GM19193 (cell line): ENCODE data around the gene CRB3.

Experiments
- POLR2A ChIP-seq: IDR thresholded peaks from 4 replicates; pipeline ENCODE4 v1.6.1; 2011; ENCODE audit not compliant: insufficient read depth, insufficient read length; ENCODE audit errors: extremely low read depth

The CRB3 gene

GRCh38 chr19:6475321-6476108 is 11.4 kb downstream of the CRB3 start:
- TF ChIP-seq POLR2A: no peak

- TF ChIP-seq POLR2A: no peak
These were observed 12.3 kb downstream of the CRB3 start for GRCh38 chr19:6476155-6476895.

GRCh38 chr19:6476896-6477431 is 12.9 kb downstream of the CRB3 start:
- no peak for TF ChIP-seq POLR2A

- TF ChIP-seq POLR2A: no peak
These were observed 14.7 kb downstream of the CRB3 start for GRCh38 chr19:6478815-6479214.

GRCh38 chr19:6479836-6480398 is 15.8 kb downstream of the CRB3 start:
- no peak for TF ChIP-seq POLR2A

DNA sequence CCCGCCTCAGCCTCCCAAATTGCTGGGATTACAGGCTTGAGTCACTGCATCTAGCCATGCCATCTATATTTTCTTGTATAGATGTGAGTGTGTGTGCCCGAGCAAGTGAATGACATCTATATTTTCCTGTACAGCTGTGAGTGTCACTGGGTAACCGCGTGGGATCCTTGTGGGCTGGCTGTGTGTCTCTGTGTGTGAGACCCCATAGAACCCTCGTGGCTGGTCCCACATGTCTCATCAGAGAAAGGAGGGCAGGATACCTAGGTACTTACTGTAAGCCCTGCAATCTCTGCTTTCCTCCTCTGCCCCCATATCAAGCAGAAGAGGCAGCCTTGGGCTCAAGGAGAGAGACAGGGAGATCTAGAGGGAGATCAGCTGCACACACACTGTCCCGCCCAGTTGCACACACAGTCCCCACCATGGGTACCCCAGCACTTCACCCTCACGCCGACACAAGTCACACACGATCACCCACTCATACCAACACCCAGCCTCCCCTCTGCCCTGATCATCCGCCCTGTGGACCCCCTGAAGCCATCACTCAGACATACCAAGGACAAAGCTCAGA is 16.9 kb downstream of the CRB3 start:
- no peak for TF ChIP-seq POLR2A

- TF ChIP-seq POLR2A: peak; percentile 82
These were observed 17.7 kb downstream of the CRB3 start, which contains the start of gene DENND1C for GRCh38 chr19:6481541-6482342. DENND1C (minus strand) TSS chr19:6481787; CDS start chr19:6481695, 92 bp downstream.

DNA sequence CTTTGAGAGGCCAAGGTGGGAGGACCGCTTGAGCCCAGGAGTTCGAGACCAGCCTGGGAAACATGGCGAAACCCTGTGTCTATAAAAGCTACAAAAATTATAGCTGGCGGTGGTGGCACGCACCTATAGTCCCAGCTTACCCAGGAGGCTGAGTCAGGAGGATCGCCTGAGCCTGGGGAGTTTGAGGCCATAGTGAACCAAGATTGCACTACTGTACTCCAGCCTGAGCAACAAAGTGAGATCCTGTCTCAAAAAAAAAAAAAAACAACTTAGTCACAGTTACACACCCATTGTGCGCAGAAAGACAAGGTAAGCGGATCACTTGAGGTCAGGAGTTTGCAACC is 18.2 kb downstream of the CRB3 start:
- TF ChIP-seq POLR2A: no peak

GRCh38 chr19:6483235-6483634 is 19.2 kb downstream of the CRB3 start:
- TF ChIP-seq POLR2A: no peak

DNA sequence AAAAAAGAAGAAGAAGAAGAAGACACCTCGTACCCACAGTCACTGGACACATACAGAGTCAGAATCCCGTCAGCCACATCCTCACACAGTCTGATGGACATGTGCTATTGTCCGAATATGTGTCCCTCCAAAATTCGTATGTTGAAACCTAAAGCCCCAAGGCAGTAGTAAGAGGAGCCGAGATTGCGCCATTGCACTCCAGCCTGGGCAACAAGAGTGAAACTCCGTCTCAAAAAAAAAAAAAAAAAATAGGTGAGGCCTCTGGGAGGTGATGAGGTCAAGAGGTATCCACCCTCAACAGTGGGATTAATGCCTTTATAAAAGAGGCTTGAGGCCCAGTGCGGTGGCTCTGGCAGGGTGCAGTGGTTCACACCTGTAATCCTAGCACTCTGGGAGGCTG is 20.2 kb downstream of the CRB3 start:
- no peak for TF ChIP-seq POLR2A

DNA sequence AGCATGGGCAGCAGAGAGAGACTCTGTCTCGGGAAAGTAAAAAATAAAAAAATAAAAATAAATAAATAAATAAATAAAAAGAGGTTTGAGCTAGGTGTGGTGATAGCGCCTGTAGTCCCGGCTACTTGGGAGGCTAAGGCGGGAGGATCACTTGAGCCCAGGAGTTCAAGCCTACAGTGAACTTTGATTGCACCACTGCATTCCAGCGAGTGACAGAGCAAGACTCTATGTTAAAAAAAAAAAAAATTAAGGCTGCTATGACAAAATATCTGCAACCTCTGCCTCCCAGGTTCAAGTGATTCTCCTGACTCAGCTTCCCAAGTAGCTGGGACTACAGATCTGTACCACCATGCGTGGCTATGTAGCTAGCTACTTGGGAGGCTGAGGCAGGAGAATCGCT is 20.8 kb downstream of the CRB3 start:
- TF ChIP-seq POLR2A: no peak

GRCh38 chr19:6489278-6490061 is 25.4 kb downstream of the CRB3 start:
- TF ChIP-seq POLR2A: peak; percentile 60

- TF ChIP-seq POLR2A: no peak
These were observed 26.1 kb downstream of the CRB3 start for GRCh38 chr19:6490134-6490533.

- TF ChIP-seq POLR2A: no peak
These were observed 27.9 kb downstream of the CRB3 start for GRCh38 chr19:6491802-6492592.
